Anterior cingulate cortex (tissue), 58 donors: ENCODE measurements around the gene RNF145.
A peak's percentile ranks its signal among the peaks of the same experiment; 100 is the strongest.
"Not testable (repeated sequence)": the region's sequence is repeated elsewhere in the genome, so short reads cannot be mapped to it uniquely, and the experiment has no call there.

Experiments used
- DNase-seq, 58 donors: peaks; one replicate each; lab custom pipeline; 2025; lab: John Stamatoyannopoulos, UW

Gene RNF145

GRCh38 chr5:159163027-159163700 lies 46.2 kb downstream of the RNF145 start:
- no peak for DNase-seq

- DNase-seq: no peak
Observed at GRCh38 chr5:159161361-159162214, 47.8 kb downstream of the RNF145 start.

- not testable (repeated sequence) for DNase-seq
Observed at GRCh38 chr5:159158553-159159091, 50.7 kb downstream of the RNF145 start.

- no peak for DNase-seq
Observed at GRCh38 chr5:159157552-159157951, 51.8 kb downstream of the RNF145 start.

- DNase-seq: peak in 10 of 58 donors; percentile 3 to 48 (median 8)
Observed at GRCh38 chr5:159156426-159157238, 52.7 kb downstream of the RNF145 start.

- no peak for DNase-seq
Observed at GRCh38 chr5:159155960-159156359, 53.4 kb downstream of the RNF145 start.

- DNase-seq: peak in 1 of 58 donors; percentile 13
Observed at GRCh38 chr5:159152876-159153275, 56.5 kb downstream of the RNF145 start.

- DNase-seq: no peak
Observed at GRCh38 chr5:159149085-159149484, 60.3 kb downstream of the RNF145 start.

- no peak for DNase-seq
Observed at GRCh38 chr5:159147976-159148375, 61.4 kb downstream of the RNF145 start.

- DNase-seq: no peak
Observed at GRCh38 chr5:159146839-159147238, 62.5 kb downstream of the RNF145 start.

GRCh38 chr5:159145160-159145559 lies 64.2 kb downstream of the RNF145 start:
- DNase-seq: not testable (repeated sequence)

- no peak for DNase-seq
Observed at GRCh38 chr5:159139802-159140201, 69.6 kb downstream of the RNF145 start.

- no peak for DNase-seq
Observed at GRCh38 chr5:159135896-159136531, 73.3 kb downstream of the RNF145 start.

- peak in 4 of 58 donors; percentile 3 to 25 (median 4) for DNase-seq
Observed at GRCh38 chr5:159133041-159133741, 76.2 kb downstream of the RNF145 start.

GRCh38 chr5:159132429-159133040 lies 76.8 kb downstream of the RNF145 start:
- DNase-seq: no peak

- DNase-seq: no peak
Observed at GRCh38 chr5:159131951-159132350, 77.4 kb downstream of the RNF145 start.

- no peak for DNase-seq
Observed at GRCh38 chr5:159130871-159131270, 78.5 kb downstream of the RNF145 start.

GRCh38 chr5:159128070-159128541 lies 81.2 kb downstream of the RNF145 start:
- DNase-seq: no peak

- DNase-seq: no peak
Observed at GRCh38 chr5:159123700-159124099, 85.7 kb downstream of the RNF145 start.
